22Rv1 (cell line): Measurements from ENCODE around the gene MIPOL1.

Experiments used
- CTCF ChIP-seq: fragments of 450-650 bp; IDR thresholded peaks from 2 replicates; pipeline ENCODE4 v1.5.1; 2017; ENCODE audit warnings: mild to moderate bottlenecking
- ZFX ChIP-seq: fragments of 450-650 bp; IDR thresholded peaks from 2 replicates; pipeline ENCODE4 v1.6.1; 2017; ENCODE audit warnings: antibody characterized with exemption, borderline replicate concordance

DNA sequence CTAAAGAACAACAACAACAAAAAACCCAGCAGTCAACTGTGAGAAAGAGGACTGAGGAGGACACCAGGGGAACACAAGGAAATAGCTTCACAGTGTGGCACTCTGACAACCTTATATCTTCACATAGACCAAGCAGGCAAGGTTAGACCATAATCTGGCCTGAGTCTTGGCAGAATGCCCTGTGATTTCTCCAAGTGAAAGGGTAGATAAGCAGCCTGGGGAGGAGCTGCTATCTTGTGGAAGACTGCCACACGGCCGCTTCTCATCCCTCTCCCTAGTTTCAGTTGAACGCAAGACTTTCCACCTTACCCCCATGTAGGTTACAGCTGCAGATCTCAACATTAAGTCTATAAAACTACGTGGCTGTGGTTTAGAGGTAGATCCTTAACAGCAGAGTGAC is 29.0 kb upstream of the MIPOL1 start:
- TF ChIP-seq CTCF (no peak), ZFX (no peak)
